Right kidney (tissue), 1 donor: ENCODE data around the gene SNRPN.
"Not testable (repeated sequence)": the region's sequence is repeated elsewhere in the genome, so short reads cannot be mapped to it uniquely, and the experiment has no call there.

ENCODE experiments used
- DNase-seq: peaks from one replicate; pipeline ENCODE4 v3.0.0-alpha.2; 2016

Gene SNRPN

GRCh38 chr15:24966364-24967103, 11.7 kb downstream of the SNRPN start:
- DNase-seq, result no peak

GRCh38 chr15:24971052-24971451, 16.3 kb downstream of the SNRPN start:
- no peak for DNase-seq

DNA sequence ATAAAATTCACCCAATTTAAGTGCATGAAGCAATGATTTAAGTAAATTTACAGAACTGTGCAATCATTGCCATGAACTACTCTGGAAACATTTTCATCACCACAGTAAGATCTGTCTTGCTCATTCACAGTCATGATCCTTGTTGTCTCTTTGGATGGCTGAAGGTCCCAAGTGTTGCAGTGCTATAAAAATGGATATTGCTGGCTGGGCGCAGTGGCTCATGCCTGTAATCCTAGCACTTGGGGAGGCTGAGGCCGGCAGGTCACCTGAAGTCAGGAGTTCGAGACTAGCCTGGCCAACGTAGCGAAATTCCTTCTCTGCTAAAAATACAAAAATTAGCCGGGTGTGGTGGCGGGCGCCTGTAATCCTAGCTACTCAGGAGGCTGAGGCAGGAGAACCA, 17.0 kb downstream of the SNRPN start:
- no peak for DNase-seq

GRCh38 chr15:24972707-24973106, 17.9 kb downstream of the SNRPN start:
- not testable (repeated sequence) for DNase-seq

- DNase-seq, result no peak
These were observed 22.1 kb downstream of the SNRPN start for GRCh38 chr15:24976932-24977331.

GRCh38 chr15:24977686-24978085, 22.9 kb downstream of the SNRPN start:
- no peak for DNase-seq

DNA sequence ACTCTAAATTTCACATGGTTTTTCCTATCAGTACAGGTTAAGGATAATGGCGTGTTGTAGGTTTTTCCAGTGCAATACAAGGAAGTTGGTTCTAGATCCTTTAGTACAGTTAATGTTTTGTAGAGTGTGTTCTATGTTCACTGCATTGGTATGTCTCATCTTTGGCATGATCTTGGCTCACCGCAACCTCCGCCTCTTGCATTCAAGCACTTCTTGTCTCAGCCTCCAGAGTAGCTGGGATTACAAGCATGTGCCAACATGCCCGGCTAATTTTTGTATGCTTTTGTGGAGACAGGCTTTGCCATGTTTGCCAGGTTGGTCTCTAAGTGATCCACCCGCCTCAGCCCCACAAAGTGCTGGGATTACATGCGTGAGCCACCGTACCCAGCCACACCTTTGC, 30.4 kb downstream of the SNRPN start:
- no peak for DNase-seq

DNA sequence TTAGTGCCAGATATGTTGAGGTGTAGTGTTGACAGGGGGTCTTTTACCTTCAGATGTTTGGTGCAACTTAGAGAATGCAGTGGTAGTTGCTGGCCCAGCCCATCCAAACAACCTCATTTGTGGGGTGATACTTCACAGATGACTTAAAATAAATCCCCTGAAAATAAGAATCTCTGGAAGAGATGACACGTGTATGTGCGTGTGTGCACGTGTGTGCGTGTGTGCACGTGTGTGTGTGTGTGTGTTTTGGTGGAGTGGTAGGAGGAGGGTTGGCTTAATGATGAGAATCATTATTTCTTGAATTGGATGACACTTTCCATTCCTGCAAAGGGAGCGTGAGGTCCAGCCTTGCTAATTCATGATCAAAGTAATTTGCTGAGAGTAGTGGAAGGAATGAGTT, 31.9 kb downstream of the SNRPN start:
- DNase-seq, result no peak

GRCh38 chr15:25019434-25019833, 64.6 kb downstream of the SNRPN start:
- DNase-seq, result no peak

DNA sequence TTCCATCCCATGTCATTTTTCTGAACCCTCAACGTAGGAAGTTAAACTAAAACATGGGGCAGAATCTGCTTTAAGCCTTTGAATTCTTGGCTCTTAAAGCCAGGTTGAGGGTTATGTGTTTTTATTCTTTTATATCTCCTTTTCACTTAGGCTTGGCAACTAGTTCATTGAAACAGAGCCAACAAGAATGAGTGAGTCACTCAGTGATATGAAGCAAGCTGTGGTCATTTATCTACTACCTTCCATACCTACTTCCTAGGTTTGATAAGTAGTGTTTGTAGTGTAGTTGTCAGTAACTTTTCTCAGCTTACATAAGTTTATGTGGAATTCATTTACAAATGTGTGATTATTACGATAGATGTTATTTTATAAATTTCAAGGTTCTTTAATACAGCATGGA, 67.4 kb downstream of the SNRPN start:
- DNase-seq, result no peak
